GM19468 (cell line): ENCODE results near the gene MAD1L1.
"Not testable (repeated sequence)": the region's sequence is repeated elsewhere in the genome, so short reads cannot be mapped to it uniquely, and the experiment has no call there.

Source experiments
- ATAC-seq: cut with Tn5 transposase; IDR thresholded peaks from one replicate; pipeline ENCODE4 v1.9.1; 2021; ENCODE audit warnings: mild to moderate bottlenecking, moderate library complexity, moderate number of reproducible peaks; ENCODE audit not compliant: unreplicated experiment; ENCODE audit errors: extremely low read depth

MAD1L1 gene

DNA sequence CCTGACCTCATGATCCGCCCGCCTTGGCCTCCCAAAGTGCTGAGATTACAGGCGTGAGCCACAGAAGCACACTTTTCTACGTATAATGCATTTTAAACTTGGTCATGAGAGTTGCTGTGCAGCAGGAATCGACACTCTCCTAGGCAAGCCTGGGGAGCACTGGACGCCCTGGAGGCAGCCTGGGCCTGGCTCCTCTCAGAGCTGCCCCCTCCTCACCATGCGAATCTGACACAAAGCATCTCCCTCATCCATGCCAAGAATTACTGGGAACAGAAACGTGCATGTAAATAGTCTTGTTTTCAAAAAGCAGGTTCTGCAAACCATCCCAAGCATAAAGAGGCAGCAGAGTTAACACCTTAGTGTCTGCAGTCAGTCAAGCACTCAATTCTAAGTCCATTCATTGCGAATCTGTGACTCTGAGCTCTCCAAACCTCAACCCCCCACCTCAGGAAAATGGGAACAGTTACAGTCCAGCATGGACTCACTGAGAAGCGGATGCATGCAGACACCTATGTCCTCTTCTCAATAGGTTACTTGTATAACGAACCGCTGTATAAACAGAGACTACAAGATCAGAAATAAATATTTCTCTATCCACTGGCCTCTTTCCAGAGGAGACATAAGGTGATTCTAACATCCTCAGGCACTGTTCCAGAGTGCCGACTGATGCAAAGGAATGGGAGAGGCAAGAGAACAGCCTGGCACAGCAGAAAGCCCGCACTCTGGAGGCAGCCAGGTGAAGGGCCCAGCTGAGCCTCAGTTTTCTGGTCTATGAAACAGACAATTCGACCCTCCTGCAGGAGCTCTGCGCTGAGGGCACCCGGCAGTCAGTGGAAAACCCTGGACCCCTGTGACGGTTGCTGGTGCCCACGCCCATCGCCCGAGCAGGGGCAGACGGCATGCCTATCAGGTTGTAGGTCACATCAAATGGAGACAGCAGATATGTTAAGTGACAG is 68.9 kb downstream of the MAD1L1 start:
- no peak for ATAC-seq

GRCh38 chr7:2162959-2163358 is 69.8 kb downstream of the MAD1L1 start:
- no peak for ATAC-seq

DNA sequence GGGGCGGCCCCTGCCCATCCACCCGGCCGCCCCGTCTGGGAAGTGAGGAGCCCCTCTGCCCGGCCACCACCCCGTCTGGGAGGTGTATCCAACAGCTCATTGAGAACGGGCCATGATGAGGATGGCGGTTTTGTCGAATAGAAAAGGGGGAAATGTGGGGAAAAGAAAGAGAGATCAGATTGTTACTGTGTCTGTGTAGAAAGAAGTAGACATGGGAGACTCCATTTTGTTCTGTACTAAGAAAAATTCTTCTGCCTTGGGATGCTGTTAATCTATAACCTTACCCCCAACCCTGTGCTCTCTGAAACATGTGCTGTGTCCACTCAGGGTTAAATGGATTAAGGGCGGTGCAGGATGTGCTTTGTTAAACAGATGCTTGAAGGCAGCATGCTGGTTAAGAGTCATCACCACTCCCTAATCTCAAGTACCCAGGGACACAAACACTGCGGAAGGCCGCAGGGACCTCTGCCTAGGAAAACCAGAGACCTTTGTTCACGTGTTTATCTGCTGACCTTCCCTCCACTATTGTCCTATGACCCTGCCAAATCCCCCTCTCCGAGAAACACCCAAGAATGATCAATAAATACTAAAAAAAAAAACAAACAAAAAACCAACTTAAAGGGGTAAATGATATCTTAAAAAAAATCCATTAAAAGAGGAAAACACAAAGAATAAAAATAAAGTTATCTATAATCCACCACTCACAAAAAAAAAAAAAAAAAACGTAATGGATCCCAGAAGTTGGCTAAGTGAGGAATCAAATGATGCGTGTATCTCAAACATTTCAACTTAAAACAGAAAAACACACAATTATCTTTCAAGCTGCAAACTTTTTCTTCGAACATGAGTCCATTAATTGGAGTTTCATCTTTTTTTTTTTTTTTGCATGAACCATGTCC is 70.5 kb downstream of the MAD1L1 start:
- not testable (repeated sequence) for ATAC-seq

- no peak for ATAC-seq
Measured at GRCh38 chr7:2159176-2159520, 73.6 kb downstream of the MAD1L1 start.

- ATAC-seq = no peak
Measured at GRCh38 chr7:2158331-2159175, 74.2 kb downstream of the MAD1L1 start.

- no peak for ATAC-seq
Measured at GRCh38 chr7:2157473-2158279, 75.1 kb downstream of the MAD1L1 start.

- no peak for ATAC-seq
Measured at GRCh38 chr7:2156756-2157472, 75.8 kb downstream of the MAD1L1 start.

- ATAC-seq = no peak
Measured at GRCh38 chr7:2154831-2155230, 77.9 kb downstream of the MAD1L1 start.

DNA sequence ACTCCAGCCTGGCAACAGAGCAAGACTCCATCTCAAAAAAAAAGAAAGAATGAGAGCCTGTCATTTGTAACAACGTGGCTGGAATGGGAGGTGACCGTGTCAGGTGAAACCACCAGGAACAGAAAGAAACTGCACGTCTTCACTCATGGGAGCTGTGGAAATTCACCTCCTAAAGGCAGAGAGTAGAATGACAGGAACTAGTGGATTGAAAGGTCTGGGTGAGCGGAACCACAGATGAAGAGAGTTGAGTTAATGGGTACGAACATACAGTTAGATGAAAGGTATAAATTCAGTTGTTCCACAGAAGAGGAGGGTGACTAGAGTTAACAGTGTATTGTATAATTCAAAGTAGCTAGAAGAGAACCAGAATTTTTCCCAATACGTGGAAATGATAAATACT is 78.6 kb downstream of the MAD1L1 start:
- ATAC-seq = no peak

GRCh38 chr7:2152646-2153045 is 80.1 kb downstream of the MAD1L1 start:
- ATAC-seq = no peak

DNA sequence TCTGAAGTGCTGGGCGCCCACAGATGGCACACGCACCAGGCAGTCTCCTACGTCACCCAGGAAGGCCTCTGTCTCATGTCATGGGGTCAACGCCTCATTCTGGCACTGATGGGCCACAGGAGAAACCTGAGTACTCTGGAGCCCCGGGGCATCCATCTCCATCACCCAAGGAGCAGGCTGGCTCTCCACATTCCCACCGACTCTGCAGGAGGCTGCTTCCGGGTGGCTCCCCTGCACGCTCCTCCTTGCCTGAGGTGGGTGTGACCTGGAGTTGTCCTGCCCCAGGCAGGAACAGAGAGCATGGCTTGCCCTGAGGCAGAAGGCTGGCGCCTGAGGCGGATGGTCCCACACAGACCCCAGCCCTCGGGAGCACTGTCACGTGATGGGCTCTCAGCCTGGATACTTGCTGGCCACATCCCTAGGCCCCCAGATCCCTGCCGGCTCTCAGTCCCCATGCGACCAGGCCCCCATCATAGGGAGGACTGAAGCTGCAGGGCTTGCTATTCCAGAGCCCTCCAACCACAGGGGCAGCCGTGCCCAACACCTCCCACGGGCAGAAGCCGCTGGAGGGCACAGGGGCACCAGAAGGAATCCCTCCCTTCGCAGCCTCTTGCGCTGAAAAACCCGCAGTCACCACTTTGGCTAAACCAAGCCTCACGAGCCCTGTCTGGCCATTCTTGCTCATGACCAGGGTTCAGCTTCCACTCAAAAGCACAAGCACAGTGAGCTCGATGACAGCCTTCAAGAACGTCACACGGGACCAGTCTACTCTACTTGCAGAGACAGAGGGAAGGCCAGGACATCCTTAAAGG is 80.7 kb downstream of the MAD1L1 start:
- no peak for ATAC-seq

GRCh38 chr7:2151237-2151636 is 81.5 kb downstream of the MAD1L1 start:
- no peak for ATAC-seq

DNA sequence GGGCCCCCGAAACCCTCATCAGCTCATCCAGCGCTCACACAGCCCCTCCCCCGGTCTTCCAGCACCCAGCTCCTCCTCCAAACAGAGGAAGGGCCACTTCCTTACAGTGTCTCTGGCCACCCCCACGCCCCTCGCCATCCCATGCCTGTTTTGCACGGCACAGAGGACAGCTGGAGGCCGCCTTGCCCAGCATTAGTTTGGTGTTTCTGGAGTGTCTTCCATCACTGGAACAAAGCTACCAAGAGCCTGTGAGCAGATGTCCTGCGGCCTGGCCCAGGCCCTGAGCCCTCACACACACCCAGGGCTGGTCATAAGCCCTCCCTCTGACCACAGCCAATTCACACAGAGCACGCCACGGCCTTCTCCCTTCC is 82.3 kb downstream of the MAD1L1 start:
- ATAC-seq = no peak

- no peak for ATAC-seq
Measured at GRCh38 chr7:2149672-2150444, 82.9 kb downstream of the MAD1L1 start.

DNA sequence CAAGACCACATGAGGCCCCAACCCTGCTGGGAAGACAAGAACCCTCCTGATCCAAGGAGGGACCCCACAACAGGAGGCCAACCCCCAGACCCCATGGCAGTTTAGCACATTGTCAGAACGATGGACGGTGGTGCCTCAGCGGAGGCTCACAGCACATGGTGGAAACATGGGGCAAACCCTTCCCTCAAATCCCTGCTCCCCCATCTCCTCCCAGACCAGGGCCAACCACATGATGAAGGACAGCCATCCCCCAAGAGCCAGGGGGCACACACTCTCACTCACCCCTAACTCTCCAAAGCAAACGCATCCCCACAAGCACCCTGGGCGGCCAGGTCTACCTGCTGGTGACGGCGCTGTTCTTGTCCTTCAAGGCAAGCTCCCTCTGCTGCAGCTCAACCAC is 83.9 kb downstream of the MAD1L1 start:
- ATAC-seq = no peak

DNA sequence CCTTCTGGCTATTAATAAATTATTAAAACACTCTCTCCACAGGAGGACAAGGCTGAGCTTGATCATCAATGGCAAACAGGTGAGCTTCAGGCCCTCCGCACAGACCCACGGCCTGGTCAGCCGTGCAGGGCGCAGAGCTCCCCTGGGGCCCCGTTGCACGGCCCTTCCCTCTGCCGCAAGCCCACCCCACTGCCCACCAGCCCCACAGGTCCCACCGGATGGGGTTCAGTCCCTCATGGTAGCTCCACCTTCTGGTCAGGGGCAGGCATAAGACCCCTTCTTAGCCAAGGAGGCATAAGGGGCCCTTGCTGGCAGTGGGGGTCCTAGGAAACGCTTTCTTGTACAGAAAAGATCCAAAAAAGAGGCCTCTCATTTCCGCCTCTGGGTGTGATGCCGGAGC is 84.6 kb downstream of the MAD1L1 start:
- no peak for ATAC-seq
